Sigmoid colon (tissue), 4 donors: ENCODE data around the gene DYNC2I2.

ENCODE experiments used
- EP300 ChIP-seq, 4 donors: sonication (generic); formaldehyde crosslinking; IDR thresholded peaks; one replicate each; pipeline ENCODE4 v1.6.1; 2017; ENCODE audit warnings: antibody characterized with exemption in 4 of 4
- TF ChIP-seq, protein P1 (sequence below), 4 experiments: fragments of 450-650 bp in 3 of 4; fragments of 200-600 bp in 1 of 4; IDR thresholded peaks; one replicate each; pipeline ENCODE4 v1.5.1; 2016 to 2019; ENCODE audit warnings: antibody characterized with exemption in 4 of 4, mild to moderate bottlenecking in 3 of 4, moderate library complexity in 2 of 4

DNA sequence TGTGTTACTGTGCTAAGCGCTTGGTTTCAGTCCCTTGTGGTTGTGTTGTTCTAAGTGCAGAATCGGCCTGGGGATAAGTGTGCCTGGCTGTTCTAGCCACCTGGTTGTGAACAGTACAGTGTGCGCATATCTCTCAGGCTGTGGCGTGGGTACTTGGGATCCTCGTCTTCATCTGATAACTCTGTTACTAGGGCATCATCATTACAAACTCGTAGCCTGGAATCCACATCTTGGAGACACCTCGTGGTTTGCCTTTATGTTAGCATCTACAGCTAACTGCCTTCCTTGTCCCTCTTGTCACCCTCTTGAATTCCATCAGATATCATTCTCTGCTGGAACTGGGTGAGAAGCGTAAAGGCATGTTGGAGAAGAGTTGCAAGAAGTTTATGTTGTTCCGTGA is 62.8 kb downstream of the DYNC2I2 start:
- TF ChIP-seq, protein P1, sequence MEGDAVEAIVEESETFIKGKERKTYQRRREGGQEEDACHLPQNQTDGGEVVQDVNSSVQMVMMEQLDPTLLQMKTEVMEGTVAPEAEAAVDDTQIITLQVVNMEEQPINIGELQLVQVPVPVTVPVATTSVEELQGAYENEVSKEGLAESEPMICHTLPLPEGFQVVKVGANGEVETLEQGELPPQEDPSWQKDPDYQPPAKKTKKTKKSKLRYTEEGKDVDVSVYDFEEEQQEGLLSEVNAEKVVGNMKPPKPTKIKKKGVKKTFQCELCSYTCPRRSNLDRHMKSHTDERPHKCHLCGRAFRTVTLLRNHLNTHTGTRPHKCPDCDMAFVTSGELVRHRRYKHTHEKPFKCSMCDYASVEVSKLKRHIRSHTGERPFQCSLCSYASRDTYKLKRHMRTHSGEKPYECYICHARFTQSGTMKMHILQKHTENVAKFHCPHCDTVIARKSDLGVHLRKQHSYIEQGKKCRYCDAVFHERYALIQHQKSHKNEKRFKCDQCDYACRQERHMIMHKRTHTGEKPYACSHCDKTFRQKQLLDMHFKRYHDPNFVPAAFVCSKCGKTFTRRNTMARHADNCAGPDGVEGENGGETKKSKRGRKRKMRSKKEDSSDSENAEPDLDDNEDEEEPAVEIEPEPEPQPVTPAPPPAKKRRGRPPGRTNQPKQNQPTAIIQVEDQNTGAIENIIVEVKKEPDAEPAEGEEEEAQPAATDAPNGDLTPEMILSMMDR (IDR thresholded peaks at IDR 0.05): no peak
- TF ChIP-seq EP300 (IDR thresholded peaks at IDR 0.05): no peak
